ENCODE results near the gene PTX4.

PTX4 gene

DNA sequence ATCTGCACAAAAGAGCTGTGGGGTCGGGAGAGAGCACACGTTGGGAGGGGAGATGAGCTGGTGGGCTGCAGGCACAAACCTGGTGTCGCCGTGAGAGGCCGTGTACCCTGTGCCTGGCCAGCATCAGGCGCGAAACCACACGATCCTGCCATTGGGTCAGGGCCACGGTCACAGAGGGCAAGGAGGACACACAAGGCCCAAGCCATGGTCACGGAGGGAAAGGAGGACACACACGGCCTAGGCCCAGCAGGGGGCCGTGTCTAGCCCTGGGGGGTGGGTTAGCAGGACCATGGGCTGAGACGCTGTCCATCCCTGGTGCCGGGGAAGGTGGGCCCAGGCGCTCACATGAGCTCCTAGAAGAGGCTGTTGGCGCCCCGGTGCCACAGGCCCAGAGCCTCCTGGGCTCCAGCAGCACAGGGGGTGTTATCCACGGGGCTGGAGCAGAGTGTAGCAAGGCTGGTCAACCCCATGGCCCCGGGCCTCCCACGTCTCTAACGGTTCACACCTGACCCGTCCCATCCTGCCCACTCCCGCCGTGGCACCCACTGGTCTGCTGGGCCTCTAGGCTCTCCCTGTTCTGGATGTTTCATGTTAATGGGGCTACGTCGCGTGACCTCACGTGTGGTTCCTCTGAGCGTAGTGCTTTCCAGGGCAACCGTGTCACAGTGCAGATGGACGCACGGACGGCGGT is 36.9 kb downstream of the PTX4 start:
- no peak overlapping the region for H3K4me3 ChIP-seq (replicated peaks; ENCODE audit: low read depth, low read length)
- TF ChIP-seq CTCF (IDR thresholded peaks at IDR 0.05; ENCODE audit: insufficient read depth, low read length, poor library complexity, severe bottlenecking): no peak
- no peak for DNase-seq (ENCODE audit: extremely low read depth, insufficient read length)
- no peaks in the 10 kb centered on the region for H3K27me3 ChIP-seq (replicated peaks; ENCODE audit: control insufficient read depth, insufficient read depth, low read length)
- peaks cover 19% of the 10 kb centered on the region for H3K36me3 ChIP-seq (ENCODE audit: control insufficient read depth, insufficient read depth, low read length)

DNA sequence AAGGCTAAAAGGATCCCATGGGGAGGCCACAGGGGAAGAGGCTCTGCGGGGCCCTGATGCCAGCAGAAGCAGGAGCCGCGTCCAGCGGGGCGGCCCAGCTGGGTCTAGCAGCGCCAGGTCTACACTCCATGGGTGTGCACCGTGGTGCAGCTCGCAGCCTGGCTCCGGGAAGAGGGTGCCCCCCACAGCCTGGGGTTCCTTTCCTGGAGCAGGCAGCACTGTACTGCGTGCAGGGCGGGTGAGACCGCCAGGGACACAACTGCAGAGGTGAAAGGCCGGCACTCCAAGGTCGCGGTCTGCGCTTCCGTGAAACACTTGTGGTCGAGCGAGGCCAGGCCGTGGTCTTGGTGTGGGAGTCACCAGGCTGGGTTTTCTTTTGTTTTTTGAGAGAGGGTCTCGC is 37.9 kb downstream of the PTX4 start:
- no peak for TF ChIP-seq CTCF (IDR thresholded peaks at IDR 0.05; ENCODE audit: insufficient read depth, low read length, poor library complexity, severe bottlenecking)
- H3K4me3 ChIP-seq (replicated peaks; ENCODE audit: low read depth, low read length): no peak overlapping the region
- H3K27me3 ChIP-seq (replicated peaks; ENCODE audit: control insufficient read depth, insufficient read depth, low read length): no peaks in the 10 kb centered on the region
- peaks cover 22% of the 10 kb centered on the region for H3K36me3 ChIP-seq (ENCODE audit: control insufficient read depth, insufficient read depth, low read length)
- DNase-seq (ENCODE audit: extremely low read depth, insufficient read length): no peak

- DNase-seq (ENCODE audit: extremely low read depth, insufficient read length): no peak
- TF ChIP-seq CTCF (IDR thresholded peaks at IDR 0.05; ENCODE audit: insufficient read depth, low read length, poor library complexity, severe bottlenecking): peak; percentile 11
- no peaks in the 10 kb centered on the region for H3K27me3 ChIP-seq (replicated peaks; ENCODE audit: control insufficient read depth, insufficient read depth, low read length)
- peaks cover 19% of the 10 kb centered on the region for H3K36me3 ChIP-seq (ENCODE audit: control insufficient read depth, insufficient read depth, low read length)
- H3K4me3 ChIP-seq (replicated peaks; ENCODE audit: low read depth, low read length): no peak overlapping the region
These were observed 38.5 kb downstream of the PTX4 start for GRCh38 chr16:1450218-1450617.

GRCh38 chr16:1449201-1449788 is 39.4 kb downstream of the PTX4 start:
- H3K4me3 ChIP-seq (replicated peaks; ENCODE audit: low read depth, low read length): no peak overlapping the region
- H3K27me3 ChIP-seq (replicated peaks; ENCODE audit: control insufficient read depth, insufficient read depth, low read length): no peaks in the 10 kb centered on the region
- DNase-seq (ENCODE audit: extremely low read depth, insufficient read length): no peak
- no peak for TF ChIP-seq CTCF (IDR thresholded peaks at IDR 0.05; ENCODE audit: insufficient read depth, low read length, poor library complexity, severe bottlenecking)
- peaks cover 19% of the 10 kb centered on the region for H3K36me3 ChIP-seq (ENCODE audit: control insufficient read depth, insufficient read depth, low read length)

- Histone ChIP-seq H3K27me3 (replicated peaks; ENCODE audit: control insufficient read depth, insufficient read depth, low read length) (no peaks in the 10 kb centered on the region), H3K36me3 (ENCODE audit: control insufficient read depth, insufficient read depth, low read length) (peaks cover 19% of the 10 kb centered on the region), H3K4me3 (replicated peaks; ENCODE audit: low read depth, low read length) (no peak overlapping the region)
- DNase-seq (ENCODE audit: extremely low read depth, insufficient read length): no peak
- TF ChIP-seq CTCF (IDR thresholded peaks at IDR 0.05; ENCODE audit: insufficient read depth, low read length, poor library complexity, severe bottlenecking): no peak
These were observed 40.1 kb downstream of the PTX4 start for GRCh38 chr16:1448536-1449116.
